Prostate gland (tissue), 2 donors: Measurements from ENCODE around the gene ZCCHC8.
"Not testable (repeated sequence)": the region's sequence is repeated elsewhere in the genome, so short reads cannot be mapped to it uniquely, and the experiment has no call there.

ENCODE experiments used
- POLR2A ChIP-seq: fragments of 450-650 bp; IDR thresholded peaks from one replicate; pipeline ENCODE4 v1.6.1; 2016; ENCODE audit warnings: antibody characterized with exemption, mild to moderate bottlenecking
- POLR2AphosphoS5 ChIP-seq: sonication (generic); formaldehyde crosslinking; IDR thresholded peaks from one replicate; pipeline ENCODE4 v1.6.1; 2017; ENCODE audit warnings: antibody characterized with exemption
- TF ChIP-seq, protein P1 (sequence below), 4 experiments: fragments of 200-600 bp in 2 of 4; fragments of 450-650 bp in 2 of 4; sonication (generic) in 2 of 4; IDR thresholded peaks; 1 replicate in 3 of 4; 2 replicates in 1 of 4; pipeline ENCODE4 v1.5.1; 2016 to 2019; ENCODE audit warnings: antibody characterized with exemption in 4 of 4, mild to moderate bottlenecking in 2 of 4, moderate library complexity in 2 of 4

DNA sequence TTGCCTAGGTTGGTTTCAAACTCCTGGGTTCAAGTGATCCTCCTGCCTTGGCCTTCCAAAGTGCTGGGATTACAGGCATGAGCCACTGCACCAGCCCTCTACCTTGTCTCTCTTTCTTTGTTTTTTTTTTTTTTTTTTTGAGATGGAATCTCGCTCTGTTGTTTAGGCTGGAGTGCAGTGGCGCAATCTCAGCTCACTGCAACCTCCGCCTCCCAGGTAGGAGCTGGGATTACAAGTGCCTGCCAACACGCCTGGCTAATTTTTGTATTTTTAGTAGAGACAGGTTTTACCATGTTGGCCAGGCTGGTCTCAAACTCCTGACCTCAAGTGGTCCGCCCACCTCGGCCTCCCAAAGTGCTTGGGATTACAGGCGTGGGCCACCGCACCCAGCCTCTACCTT lies 61.9 kb downstream of the ZCCHC8 start:
- TF ChIP-seq, protein P1, sequence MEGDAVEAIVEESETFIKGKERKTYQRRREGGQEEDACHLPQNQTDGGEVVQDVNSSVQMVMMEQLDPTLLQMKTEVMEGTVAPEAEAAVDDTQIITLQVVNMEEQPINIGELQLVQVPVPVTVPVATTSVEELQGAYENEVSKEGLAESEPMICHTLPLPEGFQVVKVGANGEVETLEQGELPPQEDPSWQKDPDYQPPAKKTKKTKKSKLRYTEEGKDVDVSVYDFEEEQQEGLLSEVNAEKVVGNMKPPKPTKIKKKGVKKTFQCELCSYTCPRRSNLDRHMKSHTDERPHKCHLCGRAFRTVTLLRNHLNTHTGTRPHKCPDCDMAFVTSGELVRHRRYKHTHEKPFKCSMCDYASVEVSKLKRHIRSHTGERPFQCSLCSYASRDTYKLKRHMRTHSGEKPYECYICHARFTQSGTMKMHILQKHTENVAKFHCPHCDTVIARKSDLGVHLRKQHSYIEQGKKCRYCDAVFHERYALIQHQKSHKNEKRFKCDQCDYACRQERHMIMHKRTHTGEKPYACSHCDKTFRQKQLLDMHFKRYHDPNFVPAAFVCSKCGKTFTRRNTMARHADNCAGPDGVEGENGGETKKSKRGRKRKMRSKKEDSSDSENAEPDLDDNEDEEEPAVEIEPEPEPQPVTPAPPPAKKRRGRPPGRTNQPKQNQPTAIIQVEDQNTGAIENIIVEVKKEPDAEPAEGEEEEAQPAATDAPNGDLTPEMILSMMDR (IDR thresholded peaks at IDR 0.05): not testable (repeated sequence)
- TF ChIP-seq POLR2A, POLR2AphosphoS5: not testable (repeated sequence)
